HEK293T (cell line): Measurements from ENCODE around the gene UGT1A4.

ENCODE experiments used
- ARNT ChIP-seq: fragments of 450-650 bp; IDR thresholded peaks from 2 replicates; pipeline ENCODE4 v1.6.1; 2017; ENCODE audit warnings: mild to moderate bottlenecking
- BHLHE40 ChIP-seq: fragments of 450-650 bp; IDR thresholded peaks from 2 replicates; pipeline ENCODE4 v1.6.1; 2016; ENCODE audit warnings: mild to moderate bottlenecking, moderate library complexity, borderline replicate concordance
- FOXK2 ChIP-seq: fragments of 450-650 bp; IDR thresholded peaks from 2 replicates; pipeline ENCODE4 v1.6.1; 2016; ENCODE audit warnings: mild to moderate bottlenecking
- FOXM1 ChIP-seq: fragments of 450-650 bp; IDR thresholded peaks from 2 replicates; pipeline ENCODE4 v1.6.1; 2017; ENCODE audit warnings: mild to moderate bottlenecking, borderline replicate concordance
- NFRKB ChIP-seq: fragments of 450-650 bp; IDR thresholded peaks from 2 replicates; pipeline ENCODE4 v1.6.1; 2016; ENCODE audit warnings: mild to moderate bottlenecking, moderate library complexity
- SP1 ChIP-seq: fragments of 450-650 bp; IDR thresholded peaks from 2 replicates; pipeline ENCODE4 v1.6.1; 2017
- TARDBP ChIP-seq: fragments of 450-650 bp; IDR thresholded peaks from 2 replicates; pipeline ENCODE4 v1.6.1; 2016
- TF ChIP-seq, protein P1 (sequence below): fragments of 450-650 bp; IDR thresholded peaks from 2 replicates; pipeline ENCODE4 v1.6.1; 2016

DNA sequence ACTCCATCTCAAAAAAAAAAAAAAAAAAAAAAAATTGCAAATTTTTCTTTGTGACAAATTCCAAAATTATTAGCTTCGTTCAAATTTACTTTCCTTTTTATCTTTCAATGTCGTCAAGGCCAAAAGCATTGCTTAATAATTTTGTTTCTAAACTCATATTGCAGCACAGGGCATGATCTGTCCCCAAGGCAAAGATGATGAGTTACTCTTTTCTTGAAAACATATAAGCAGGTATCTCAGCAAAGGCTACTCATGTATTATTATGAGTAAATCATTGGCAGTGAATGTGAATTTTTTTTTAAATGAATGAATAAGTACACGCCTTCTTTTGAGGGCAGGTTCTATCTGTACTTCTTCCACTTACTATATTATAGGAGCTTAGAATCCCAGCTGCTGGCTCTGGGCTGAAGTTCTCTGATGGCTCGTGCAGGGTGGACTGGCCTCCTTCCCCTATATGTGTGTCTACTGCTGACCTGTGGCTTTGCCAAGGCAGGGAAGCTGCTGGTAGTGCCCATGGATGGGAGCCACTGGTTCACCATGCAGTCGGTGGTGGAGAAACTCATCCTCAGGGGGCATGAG, 36.9 kb upstream of the UGT1A4 start, which contains the start of gene UGT1A7:
- TF ChIP-seq, protein P1, sequence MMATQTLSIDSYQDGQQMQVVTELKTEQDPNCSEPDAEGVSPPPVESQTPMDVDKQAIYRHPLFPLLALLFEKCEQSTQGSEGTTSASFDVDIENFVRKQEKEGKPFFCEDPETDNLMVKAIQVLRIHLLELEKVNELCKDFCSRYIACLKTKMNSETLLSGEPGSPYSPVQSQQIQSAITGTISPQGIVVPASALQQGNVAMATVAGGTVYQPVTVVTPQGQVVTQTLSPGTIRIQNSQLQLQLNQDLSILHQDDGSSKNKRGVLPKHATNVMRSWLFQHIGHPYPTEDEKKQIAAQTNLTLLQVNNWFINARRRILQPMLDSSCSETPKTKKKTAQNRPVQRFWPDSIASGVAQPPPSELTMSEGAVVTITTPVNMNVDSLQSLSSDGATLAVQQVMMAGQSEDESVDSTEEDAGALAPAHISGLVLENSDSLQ, result no peak
- no peak for TF ChIP-seq SP1
- TF ChIP-seq FOXM1, result no peak
- TF ChIP-seq FOXK2, result no peak
- TF ChIP-seq TARDBP, result no peak
- TF ChIP-seq NFRKB, result no peak
- TF ChIP-seq ARNT, result no peak
- no peak for TF ChIP-seq BHLHE40
